ENCODE results near the gene TAC4. TPM values are rescaled to one million over a fixed set of nuclear protein-coding genes. Genes with fewer than 3 reads are reported as not detected.

TAC4 gene
- total RNA-seq, 4 donors from 2014 or later: not detected

DNA sequence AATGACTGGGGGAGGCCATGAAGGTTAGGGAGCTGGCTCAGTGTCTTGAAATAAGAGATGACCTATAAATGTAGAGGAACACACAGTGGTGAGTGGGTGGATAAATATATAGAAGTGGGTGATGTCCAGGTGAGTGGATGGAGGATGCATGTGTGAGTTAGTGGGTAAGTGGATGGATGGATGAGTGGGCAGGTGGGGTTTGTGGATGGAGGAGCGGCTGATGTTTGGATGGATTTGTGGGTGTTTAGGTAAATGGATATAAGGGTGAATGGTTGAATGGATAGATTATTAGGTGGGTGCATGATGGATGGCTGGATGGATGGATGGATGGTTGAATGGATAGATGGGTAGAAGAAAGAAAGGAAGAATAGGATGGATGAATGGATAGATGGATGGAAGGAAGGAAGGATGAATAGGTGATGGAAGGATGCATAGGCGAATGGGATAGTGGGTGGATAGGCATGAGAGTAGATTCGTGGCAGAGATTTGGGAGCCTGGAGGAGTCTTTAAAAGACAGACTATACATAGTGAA, 19.1 kb upstream of the TAC4 start:
- Histone ChIP-seq H3K9me3 (no peaks in the 10 kb centered on the region), H3K4me3 (no peak overlapping the region), H3K27me3 (peaks cover 26% of the 10 kb centered on the region), H3K27ac (no peak overlapping the region), H3K4me1 (no peaks in the 10 kb centered on the region), H3K36me3 (no peaks in the 10 kb centered on the region)
- ATAC-seq: no peak
- TF ChIP-seq POLR2A (IDR thresholded peaks at IDR 0.05) (no peak), POLR2AphosphoS5 (IDR thresholded peaks at IDR 0.05) (no peak), EP300 (IDR thresholded peaks at IDR 0.05) (no peak)
- TF ChIP-seq, protein P1, sequence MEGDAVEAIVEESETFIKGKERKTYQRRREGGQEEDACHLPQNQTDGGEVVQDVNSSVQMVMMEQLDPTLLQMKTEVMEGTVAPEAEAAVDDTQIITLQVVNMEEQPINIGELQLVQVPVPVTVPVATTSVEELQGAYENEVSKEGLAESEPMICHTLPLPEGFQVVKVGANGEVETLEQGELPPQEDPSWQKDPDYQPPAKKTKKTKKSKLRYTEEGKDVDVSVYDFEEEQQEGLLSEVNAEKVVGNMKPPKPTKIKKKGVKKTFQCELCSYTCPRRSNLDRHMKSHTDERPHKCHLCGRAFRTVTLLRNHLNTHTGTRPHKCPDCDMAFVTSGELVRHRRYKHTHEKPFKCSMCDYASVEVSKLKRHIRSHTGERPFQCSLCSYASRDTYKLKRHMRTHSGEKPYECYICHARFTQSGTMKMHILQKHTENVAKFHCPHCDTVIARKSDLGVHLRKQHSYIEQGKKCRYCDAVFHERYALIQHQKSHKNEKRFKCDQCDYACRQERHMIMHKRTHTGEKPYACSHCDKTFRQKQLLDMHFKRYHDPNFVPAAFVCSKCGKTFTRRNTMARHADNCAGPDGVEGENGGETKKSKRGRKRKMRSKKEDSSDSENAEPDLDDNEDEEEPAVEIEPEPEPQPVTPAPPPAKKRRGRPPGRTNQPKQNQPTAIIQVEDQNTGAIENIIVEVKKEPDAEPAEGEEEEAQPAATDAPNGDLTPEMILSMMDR (IDR thresholded peaks at IDR 0.05): no peak
- WGBS, 2 donors (ENCODE audit: low coverage in 1 of 2): 64 to 95% methylated on average over 3 of the region's 3 CpGs

DNA sequence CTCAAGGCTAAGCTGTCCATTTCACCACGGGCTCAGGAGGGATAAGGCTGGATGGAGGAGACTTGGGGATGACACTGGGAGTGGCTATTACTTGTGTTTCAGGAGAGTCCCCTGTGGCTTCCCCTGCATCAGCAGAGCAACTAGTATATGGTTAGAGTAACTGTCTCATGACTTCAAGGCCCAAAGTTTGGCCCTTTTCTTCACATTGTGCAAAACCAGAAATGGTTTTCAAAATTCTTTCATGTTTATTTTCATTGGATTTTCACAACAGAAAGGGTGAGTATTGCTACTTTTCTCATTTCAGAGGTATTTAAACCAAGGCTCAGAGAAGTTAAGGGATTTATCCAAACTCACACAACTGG, 18.1 kb upstream of the TAC4 start:
- H3K36me3 ChIP-seq: no peaks in the 10 kb centered on the region
- no peak overlapping the region for H3K4me3 ChIP-seq
- H3K27ac ChIP-seq: no peak overlapping the region
- no CpG with 5 or more reads among the region's 1 CpG for WGBS, 2 donors (ENCODE audit: low coverage in 1 of 2)
- no peaks in the 10 kb centered on the region for H3K9me3 ChIP-seq
- peaks cover 31% of the 10 kb centered on the region for H3K27me3 ChIP-seq
- peaks cover 0 to 5% (median 0%) of the 10 kb centered on the region in 3 donors for H3K4me1 ChIP-seq
- peak; percentile 28 for ATAC-seq
- TF ChIP-seq EP300 (IDR thresholded peaks at IDR 0.05) (no peak), POLR2A (IDR thresholded peaks at IDR 0.05) (no peak), POLR2AphosphoS5 (IDR thresholded peaks at IDR 0.05) (no peak)
- TF ChIP-seq, protein P1 (IDR thresholded peaks at IDR 0.05): no peak

DNA sequence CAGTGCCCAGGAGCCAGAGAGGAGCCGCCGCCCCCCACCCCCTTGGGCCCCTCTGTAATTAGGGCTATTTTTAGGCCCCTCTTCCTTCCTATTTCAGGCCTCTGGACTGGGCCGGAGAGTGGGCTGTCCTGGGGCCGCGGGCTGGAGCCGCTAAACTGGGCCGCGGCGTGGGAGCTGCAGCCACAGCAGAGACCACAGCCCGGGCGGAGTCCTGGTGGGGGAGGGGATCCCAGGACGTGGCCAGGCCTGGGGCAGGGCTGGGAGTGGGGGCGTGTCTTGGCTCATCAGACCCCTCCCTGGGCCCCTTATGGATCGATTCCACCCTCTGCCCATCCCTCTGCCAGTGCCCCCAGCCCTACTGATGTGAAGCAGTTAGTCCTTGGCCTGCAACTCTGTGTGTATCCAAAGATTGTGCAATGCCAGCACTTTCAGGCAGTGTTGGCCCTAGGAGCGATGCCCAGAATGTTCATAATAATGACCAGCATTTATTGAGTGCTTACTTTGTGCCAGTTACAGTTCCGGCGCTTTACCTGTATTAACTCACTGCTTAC, 15.0 kb upstream of the TAC4 start:
- H3K4me3 ChIP-seq: no peak overlapping the region
- H3K9me3 ChIP-seq: no peaks in the 10 kb centered on the region
- no peaks in the 10 kb centered on the region for H3K36me3 ChIP-seq
- H3K27ac ChIP-seq: no peak overlapping the region
- ATAC-seq: no peak
- WGBS, 2 donors (ENCODE audit: low coverage in 1 of 2): 88% methylated on average over 3 of the region's 17 CpGs; no CpG with 5 or more reads in 1 of the 2 donors
- H3K27me3 ChIP-seq: peaks cover 24% of the 10 kb centered on the region
- peaks cover 0 to 8% (median 0%) of the 10 kb centered on the region in 3 donors for H3K4me1 ChIP-seq
- TF ChIP-seq, protein P1 (IDR thresholded peaks at IDR 0.05): no peak
- TF ChIP-seq EP300 (IDR thresholded peaks at IDR 0.05) (no peak), POLR2A (IDR thresholded peaks at IDR 0.05) (no peak), POLR2AphosphoS5 (IDR thresholded peaks at IDR 0.05) (no peak)

DNA sequence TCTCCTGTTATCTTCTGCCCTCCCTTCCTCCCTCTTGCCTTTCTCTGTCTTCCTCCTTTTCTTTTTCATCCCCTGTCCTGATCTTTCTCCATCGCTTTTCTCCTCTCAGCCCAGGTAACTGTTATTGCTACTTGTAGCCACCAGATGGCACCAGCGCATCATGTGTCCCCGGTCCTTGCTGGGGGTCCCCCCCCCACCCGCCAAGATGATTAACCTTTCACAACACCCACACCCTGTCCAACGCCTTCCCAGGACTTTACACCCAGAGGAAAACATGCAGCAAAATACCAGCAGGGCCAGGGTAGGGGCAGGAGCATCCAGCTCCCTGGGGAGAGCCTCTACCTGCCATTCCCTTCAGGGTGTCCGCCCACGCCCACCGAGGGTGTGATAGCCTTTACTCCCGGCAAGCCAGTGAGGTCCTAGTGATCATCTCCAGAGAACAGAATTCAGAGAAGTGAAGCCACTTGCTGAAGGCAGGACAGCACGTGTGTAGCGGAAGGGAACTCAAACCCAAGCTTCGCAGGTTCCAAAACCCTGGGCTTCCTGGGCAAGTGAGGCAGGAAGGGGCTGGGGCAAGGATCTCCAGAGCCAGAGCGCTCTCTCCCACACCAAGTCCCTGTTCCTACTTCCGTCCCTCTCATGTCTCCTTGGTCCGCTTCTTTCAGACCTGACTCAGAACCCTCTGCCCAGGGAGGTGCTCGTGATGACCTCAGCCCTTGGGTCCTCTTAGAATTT, 13.4 kb upstream of the TAC4 start:
- TF ChIP-seq, protein P1 (IDR thresholded peaks at IDR 0.05): peak in 3 of 4 experiments; percentile 82 to 87 (median 84)
- TF ChIP-seq EP300 (IDR thresholded peaks at IDR 0.05): no peak
- no peak overlapping the region for H3K27ac ChIP-seq
- no peaks in the 10 kb centered on the region for H3K36me3 ChIP-seq
- WGBS, 2 donors (ENCODE audit: low coverage in 1 of 2): 45 to 70% methylated on average over 9 to 11 of the region's 16 CpGs
- no peak overlapping the region for H3K4me3 ChIP-seq
- peaks cover 24% of the 10 kb centered on the region for H3K27me3 ChIP-seq
- H3K9me3 ChIP-seq: no peaks in the 10 kb centered on the region
- no peak for ATAC-seq
- peaks cover 0 to 8% (median 0%) of the 10 kb centered on the region in 3 donors for H3K4me1 ChIP-seq

All from gastroesophageal sphincter (tissue), 4 donors.